ENCODE data around the gene RNASE13.
"Not testable (repeated sequence)": the region's sequence is repeated elsewhere in the genome, so short reads cannot be mapped to it uniquely, and the experiment has no call there.

Gene RNASE13

DNA sequence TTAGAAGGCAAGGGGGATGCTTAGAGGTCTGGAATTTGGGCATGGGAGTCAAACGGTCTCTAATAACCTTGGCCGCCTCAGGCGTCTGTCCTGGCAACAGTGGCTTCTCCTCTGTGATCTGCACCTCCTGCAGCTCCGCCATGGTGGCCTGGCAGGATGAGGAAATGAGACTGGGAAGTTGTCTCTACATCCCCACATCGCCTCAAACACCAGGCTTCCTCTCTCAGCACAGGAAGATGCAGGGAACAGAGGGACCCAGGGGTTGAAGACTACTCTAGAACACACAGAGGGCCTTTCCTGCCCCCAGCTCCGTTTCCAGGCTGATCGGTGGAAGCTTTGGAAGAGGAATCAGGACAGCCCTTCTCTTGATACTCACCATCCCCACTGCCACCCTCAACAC, 11.4 kb downstream of the RNASE13 start:
- ATAC-seq, result no peak
- DNase-seq, result no peak

DNA sequence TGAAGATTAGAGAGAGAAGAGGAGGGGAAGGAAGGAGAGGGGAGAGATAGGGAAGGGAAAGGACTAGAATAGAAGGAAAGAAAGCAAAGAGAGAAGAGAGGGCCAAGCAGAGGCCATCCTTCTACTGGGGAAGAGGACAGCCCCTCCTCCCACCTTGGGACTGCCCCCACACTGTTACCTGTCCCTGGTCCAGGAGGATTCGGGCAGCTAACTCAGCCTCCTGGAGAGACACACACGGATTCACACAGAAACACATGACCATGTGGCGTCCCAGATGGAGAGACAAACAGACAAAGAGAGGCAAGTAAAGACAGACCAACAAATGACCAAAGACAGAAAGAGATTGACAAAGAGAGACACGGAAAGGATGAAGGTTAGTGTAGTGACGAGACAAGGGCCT, 11.9 kb downstream of the RNASE13 start:
- no peak for ATAC-seq
- DNase-seq, result no peak

- ATAC-seq (no peak), DNase-seq (no peak)
Measured at GRCh38 chr14:21020977-21021545, 13.5 kb downstream of the RNASE13 start.

- DNase-seq (no peak), ATAC-seq (no peak)
Measured at GRCh38 chr14:21019366-21019765, 15.2 kb downstream of the RNASE13 start.

DNA sequence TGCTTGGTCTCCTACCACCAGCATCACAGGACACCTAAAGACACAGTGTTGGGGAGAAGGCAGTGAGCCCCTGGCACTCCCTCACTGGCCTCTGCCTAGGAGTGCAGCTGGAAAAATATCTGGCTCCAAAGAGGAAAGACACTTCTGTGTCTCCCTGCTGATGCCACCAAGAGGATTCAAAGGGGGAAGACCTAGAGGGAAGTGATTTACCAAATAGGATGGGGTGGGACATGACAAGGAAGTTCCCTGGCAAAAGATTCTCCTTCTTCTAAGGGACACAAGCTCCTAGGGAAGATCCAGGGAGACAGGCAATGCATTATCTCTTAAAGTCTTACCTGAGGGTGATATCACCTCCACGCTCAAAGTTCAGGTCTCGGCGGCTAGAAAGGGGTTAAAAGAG, 15.8 kb downstream of the RNASE13 start:
- no peak for DNase-seq

DNA sequence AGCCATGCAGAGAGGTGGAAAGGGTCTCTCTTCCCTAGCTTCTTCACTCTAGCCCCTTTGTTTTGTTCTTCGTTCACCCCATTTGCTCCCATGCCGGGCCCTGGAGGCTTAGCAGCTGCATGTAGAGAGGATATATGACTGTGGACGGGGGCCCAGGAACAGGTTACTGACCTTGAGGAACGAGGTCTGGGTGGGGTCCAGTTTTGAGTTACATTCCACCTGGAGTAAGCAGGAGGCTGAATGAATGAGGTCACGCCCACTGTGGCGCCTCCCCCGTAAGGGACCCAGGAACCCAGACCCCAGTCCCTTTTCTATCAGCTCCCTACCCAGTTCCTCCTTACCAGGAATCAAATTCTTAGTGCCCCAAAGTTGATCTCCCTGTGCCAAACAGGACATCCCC, 16.3 kb downstream of the RNASE13 start:
- ATAC-seq (no peak), DNase-seq (no peak)

More for the DNA sequence above, 15.8 kb downstream of the RNASE13 start:
- no peak for ATAC-seq

- DNase-seq (no peak), ATAC-seq (no peak)
Measured at GRCh38 chr14:21017528-21018245, 16.9 kb downstream of the RNASE13 start.

GRCh38 chr14:21016413-21017190, 18.0 kb downstream of the RNASE13 start:
- ATAC-seq, result no peak
- DNase-seq, result no peak

DNA sequence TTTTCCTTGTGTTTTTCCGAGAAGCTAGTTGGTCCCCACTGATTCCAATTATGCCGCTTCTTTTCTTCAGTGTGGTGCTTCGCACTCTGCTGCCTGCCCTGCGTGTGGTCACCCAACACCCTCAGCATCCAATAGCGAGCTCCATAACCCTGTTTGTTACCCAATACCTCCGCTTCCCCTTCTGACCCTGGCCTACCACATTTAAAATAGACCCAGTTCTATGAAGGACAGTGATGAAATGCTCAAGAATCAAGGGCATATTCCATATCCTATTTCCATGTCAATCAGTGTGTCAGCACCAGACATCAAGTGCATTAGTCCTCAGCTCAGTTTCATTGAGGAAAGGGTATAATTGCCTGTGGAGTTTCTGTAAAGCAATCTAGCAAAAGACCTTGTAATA, 19.3 kb downstream of the RNASE13 start:
- DNase-seq, result no peak
- ATAC-seq, result no peak

- ATAC-seq (peak; percentile 72), DNase-seq (peak; percentile 84)
Measured at GRCh38 chr14:21014761-21015190, 19.8 kb downstream of the RNASE13 start.

DNA sequence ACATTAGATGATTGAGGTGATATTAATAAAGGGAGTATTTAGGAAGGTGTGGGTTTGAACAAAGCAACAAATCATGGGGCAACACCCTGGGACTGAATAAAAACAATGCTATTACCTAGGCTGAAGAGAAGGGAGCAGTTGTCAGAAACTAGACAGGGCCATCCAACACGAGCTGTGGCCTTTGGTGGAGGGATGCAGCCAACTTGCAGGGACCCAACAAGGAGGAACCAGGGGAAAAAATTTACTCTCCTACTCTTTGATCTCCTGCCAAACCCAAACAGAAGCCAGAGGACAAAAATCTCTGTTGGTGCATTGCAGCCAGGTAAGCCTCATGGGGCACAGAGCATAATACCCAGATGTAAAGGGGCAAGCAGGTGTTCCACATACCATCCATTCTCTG, 23.5 kb downstream of the RNASE13 start:
- ATAC-seq, result no peak
- DNase-seq, result no peak

GRCh38 chr14:21009721-21010120, 24.9 kb downstream of the RNASE13 start:
- not testable (repeated sequence) for ATAC-seq, DNase-seq

DNA sequence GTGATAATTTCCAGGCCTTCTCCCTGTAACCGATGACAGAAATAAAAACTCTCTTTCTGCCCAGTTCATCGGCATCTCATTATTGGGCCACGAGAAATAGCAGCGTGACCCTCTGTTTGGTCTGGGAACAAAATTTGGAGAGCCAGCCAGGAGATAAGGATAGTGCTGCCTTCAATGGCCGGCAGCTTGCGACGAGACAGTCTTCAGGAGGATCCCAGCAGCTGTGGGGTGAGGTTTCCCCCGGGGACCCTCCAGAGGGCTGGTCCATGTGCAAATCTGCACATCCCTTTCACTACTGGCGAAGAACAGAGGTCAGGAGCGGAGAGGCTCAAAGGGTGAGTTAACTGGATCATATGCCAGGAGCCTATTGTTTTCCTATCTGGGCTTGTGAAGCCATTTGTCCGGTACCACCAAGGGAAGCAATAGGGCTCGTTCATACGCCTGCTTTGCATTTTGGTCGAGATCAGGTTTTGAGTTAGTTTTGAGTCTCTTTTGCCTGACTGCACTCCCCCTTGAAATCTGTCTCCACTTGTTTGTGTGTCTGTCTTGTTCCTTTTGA, 30.7 kb downstream of the RNASE13 start:
- no peak for ATAC-seq
- no peak for DNase-seq

- DNase-seq (no peak), ATAC-seq (no peak)
Measured at GRCh38 chr14:21001218-21001617, 33.4 kb downstream of the RNASE13 start.

DNA sequence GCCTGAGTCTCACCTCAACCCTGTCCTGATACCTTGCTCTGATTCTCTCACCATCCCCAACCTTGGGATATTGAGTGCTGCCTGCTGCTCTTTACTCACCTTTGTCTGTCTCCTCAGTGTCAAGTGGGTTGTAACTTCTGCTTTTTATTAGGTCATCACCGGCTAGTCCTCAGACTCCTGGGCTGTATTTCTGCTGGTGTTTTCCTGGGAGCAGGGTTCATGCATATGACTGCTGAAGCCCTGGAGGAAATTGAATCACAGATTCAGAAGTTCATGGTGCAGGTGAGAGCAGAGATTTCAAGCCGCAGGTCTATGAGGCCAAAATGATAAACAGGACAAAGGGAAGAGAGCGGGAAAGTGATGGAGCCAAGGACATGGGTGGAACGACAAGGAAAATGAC, 35.0 kb downstream of the RNASE13 start:
- no peak for DNase-seq
- ATAC-seq, result no peak

- DNase-seq, result no peak
- ATAC-seq, result peak; percentile 28
Measured at GRCh38 chr14:20998674-20999366, 35.8 kb downstream of the RNASE13 start, which contains the start of gene SLC39A2. Gene SLC39A2 (plus strand): TSS chr14:20999293. CDS start chr14:20999447, 154 bp downstream.

GRCh38 chr14:20998139-20998538, 36.5 kb downstream of the RNASE13 start:
- DNase-seq (no peak), ATAC-seq (no peak)

- DNase-seq (no peak), ATAC-seq (no peak)
Measured at GRCh38 chr14:20997564-20997963, 37.0 kb downstream of the RNASE13 start.

DNA sequence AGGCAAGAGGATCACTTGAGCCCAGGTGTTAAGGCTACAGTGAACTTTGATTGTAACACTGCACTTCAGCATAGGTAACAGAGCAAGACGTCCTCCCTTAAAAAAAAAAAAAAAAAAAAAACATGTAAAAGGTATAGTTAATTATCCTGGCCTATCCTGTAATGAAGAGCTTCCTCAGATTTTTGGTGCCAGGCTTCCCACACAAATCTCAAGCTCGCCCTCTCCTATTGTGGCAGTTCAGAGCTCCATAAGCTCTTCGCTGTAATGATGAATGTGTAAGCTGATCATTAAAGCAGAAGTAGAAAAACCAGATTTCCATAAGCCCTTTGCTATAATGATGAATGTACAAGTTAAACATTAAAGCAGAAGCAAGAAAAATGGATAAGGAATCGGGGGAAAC, 37.5 kb downstream of the RNASE13 start:
- no peak for ATAC-seq
- no peak for DNase-seq

DNA sequence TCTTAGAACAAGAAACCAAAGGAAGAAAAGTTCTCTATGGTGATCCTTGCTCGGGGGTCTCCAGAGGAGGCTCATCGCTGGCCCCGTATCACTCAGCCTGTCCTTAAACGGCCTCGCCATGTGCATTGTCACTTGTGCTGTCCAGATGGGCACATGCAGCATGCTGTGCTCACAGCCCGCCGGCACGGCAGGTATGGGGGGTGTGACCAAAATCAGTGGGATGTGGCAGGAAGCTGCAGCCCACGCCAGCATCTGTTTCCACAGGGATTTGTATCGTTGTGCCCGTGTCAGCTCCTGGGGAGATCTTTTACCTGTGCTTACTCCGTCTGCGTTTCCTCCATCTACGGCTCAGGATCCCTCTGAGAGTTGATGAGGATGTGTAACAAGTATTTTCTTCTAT, 38.1 kb downstream of the RNASE13 start:
- ATAC-seq (no peak), DNase-seq (no peak)

DNA sequence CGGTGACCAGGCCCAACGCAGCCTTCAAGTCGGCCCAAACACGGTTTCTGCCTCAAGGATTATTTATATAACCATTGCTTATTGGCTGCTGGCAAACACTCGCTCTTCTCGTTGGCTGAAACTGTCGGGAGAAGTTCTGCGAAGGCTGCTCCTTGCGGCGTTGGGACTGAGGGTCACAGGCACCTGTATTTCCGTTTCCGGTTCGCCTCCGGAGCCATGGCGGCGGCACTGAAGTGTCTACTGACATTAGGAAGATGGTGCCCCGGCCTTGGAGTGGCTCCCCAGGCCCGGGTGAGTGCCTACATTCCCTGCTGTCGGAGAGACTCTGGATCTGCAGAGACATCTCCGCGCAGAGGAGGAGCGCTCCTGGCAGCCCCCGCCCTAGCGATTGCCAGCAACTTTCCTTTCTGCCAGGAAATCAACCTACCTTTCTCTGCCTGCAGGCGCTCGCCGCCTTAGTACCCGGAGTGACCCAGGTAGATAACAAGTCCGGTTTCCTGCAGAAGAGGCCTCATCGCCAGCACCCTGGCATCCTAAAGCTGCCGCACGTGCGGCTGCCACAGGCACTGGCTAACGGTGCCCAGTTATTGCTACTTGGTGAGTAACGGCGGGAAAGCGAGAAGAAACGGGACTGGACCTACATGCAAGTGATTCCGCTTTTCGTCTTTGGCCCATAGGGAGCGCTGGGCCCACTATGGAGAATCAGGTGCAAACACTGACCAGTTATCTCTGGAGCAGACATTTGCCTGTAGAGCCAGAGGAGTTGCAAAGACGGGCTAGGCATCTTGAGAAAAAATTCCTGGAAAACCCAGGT, 44.6 kb downstream of the RNASE13 start, which contains the start of gene METTL17:
METTL17 (plus strand) TSS at position 194 of the 814 bp plus-strand sequence; CDS start at position 217, 23 bp downstream.
- ATAC-seq, result peak; percentile 98

More for the DNA sequence above, 44.6 kb downstream of the RNASE13 start, which contains the start of gene METTL17:
- DNase-seq, result peak; percentile 88
